ENCODE data around the gene C9orf78.

DNA sequence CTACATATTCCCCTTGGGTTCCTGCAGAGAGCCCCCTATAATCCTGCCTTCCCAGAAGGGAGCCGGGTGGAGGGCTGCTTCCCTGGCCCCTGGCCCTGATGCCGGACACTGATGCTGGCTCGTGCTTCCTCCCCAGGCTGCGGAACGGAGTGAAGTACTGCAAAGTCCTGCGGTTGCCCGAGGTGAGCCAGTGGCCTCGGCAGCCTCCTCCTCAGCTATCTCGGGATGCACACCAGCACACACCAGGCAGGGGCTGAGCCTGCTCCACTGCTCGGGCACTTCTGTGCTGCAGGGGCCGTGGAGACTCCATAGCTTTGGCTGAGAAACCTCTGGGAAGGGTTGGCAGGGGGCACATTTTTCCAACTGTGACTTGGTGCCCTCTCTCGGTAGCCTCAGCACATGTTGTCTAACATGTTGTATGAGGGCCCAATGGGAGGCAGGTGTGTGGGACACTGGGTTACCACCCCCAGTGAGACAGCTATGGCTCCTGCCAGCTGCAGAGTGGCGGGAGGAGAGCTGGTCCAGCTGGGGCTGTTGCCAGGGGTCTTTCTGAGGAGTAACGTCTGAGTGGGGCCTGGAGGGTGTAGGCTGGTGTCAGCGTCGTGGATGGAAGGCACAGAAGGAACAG lies 38.6 kb upstream of the C9orf78 start:
- no peak for TF ChIP-seq POLR2AphosphoS5 (IDR thresholded peaks at IDR 0.05)
- TF ChIP-seq, protein P1, sequence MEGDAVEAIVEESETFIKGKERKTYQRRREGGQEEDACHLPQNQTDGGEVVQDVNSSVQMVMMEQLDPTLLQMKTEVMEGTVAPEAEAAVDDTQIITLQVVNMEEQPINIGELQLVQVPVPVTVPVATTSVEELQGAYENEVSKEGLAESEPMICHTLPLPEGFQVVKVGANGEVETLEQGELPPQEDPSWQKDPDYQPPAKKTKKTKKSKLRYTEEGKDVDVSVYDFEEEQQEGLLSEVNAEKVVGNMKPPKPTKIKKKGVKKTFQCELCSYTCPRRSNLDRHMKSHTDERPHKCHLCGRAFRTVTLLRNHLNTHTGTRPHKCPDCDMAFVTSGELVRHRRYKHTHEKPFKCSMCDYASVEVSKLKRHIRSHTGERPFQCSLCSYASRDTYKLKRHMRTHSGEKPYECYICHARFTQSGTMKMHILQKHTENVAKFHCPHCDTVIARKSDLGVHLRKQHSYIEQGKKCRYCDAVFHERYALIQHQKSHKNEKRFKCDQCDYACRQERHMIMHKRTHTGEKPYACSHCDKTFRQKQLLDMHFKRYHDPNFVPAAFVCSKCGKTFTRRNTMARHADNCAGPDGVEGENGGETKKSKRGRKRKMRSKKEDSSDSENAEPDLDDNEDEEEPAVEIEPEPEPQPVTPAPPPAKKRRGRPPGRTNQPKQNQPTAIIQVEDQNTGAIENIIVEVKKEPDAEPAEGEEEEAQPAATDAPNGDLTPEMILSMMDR (IDR thresholded peaks at IDR 0.05), result no peak
- no peak for TF ChIP-seq POLR2A (IDR thresholded peaks at IDR 0.05)
- TF ChIP-seq EP300 (IDR thresholded peaks at IDR 0.05), result no peak

All from sigmoid colon (tissue), 4 donors.